ENCODE measurements around the gene STAT3. TPM values are rescaled to one million over a fixed set of nuclear protein-coding genes. Genes with fewer than 3 reads are reported as not detected.
"Not testable (repeated sequence)": the region's sequence is repeated elsewhere in the genome, so short reads cannot be mapped to it uniquely, and the experiment has no call there.

Gene STAT3
- total RNA-seq, 1 donor = 206 TPM

DNA sequence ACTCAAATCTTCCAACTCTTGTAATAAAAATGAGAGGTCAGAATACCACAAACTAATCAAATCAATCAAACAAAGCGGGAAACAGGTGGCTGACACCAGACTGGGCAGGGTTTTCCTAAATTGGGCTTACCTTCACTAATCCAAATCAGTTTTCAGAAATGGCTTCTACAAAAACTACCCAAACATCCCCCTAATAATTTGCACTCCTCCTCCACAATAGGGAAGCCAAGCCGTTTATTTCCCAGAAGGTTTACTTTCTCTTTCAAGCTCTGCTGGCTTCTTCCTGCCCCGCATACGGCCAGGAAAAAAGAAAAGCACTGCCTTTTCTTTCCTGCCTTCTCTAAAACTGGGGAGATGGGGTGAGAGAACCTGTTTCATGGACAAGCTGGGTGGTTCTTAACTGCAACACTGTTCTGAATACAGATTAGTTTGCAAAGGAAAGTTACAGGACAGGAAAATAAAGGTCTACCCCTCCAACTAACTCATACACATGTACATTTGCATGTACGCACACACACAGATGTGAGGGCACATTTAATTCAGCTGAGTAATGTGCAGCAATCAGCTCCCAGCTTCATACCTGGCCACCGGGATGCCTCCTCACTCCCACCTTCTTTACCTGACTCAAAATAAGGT lies 9.2 kb downstream of the STAT3 start:
- peak overlapping the region; percentile 65 for H3K4me3 ChIP-seq (ENCODE audit: insufficient read depth, low read length)
- H3K36me3 ChIP-seq (ENCODE audit: insufficient read depth, low read length) = peaks cover 11% of the 10 kb centered on the region
- no peaks in the 10 kb centered on the region for H3K27me3 ChIP-seq (ENCODE audit: insufficient read depth, low read length)
- peak; percentile 67 for DNase-seq (ENCODE audit: insufficient read length, low spot score, missing footprints)
- TF ChIP-seq, protein P1, sequence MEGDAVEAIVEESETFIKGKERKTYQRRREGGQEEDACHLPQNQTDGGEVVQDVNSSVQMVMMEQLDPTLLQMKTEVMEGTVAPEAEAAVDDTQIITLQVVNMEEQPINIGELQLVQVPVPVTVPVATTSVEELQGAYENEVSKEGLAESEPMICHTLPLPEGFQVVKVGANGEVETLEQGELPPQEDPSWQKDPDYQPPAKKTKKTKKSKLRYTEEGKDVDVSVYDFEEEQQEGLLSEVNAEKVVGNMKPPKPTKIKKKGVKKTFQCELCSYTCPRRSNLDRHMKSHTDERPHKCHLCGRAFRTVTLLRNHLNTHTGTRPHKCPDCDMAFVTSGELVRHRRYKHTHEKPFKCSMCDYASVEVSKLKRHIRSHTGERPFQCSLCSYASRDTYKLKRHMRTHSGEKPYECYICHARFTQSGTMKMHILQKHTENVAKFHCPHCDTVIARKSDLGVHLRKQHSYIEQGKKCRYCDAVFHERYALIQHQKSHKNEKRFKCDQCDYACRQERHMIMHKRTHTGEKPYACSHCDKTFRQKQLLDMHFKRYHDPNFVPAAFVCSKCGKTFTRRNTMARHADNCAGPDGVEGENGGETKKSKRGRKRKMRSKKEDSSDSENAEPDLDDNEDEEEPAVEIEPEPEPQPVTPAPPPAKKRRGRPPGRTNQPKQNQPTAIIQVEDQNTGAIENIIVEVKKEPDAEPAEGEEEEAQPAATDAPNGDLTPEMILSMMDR (IDR thresholded peaks at IDR 0.05; ENCODE audit: extremely low read depth, low read depth, low read length) = no peak
- H3K27ac ChIP-seq (ENCODE audit: low read depth, low read length) = peak overlapping the region; percentile 64
- H4K20me1 ChIP-seq (ENCODE audit: insufficient read depth, low read length) = peaks cover 74% of the 10 kb centered on the region
- H3K79me2 ChIP-seq (ENCODE audit: insufficient read depth, low read length) = peaks cover 95% of the 10 kb centered on the region
- no peak overlapping the region for H2AFZ ChIP-seq (ENCODE audit: low read length)
- no peaks in the 10 kb centered on the region for H3K9me3 ChIP-seq (ENCODE audit: low read depth, low read length)
- H3K4me1 ChIP-seq (ENCODE audit: insufficient read depth, low read length) = peaks cover 24% of the 10 kb centered on the region
- peak overlapping the region; percentile 93 for H3K4me2 ChIP-seq (ENCODE audit: insufficient read depth, low read length)

DNA sequence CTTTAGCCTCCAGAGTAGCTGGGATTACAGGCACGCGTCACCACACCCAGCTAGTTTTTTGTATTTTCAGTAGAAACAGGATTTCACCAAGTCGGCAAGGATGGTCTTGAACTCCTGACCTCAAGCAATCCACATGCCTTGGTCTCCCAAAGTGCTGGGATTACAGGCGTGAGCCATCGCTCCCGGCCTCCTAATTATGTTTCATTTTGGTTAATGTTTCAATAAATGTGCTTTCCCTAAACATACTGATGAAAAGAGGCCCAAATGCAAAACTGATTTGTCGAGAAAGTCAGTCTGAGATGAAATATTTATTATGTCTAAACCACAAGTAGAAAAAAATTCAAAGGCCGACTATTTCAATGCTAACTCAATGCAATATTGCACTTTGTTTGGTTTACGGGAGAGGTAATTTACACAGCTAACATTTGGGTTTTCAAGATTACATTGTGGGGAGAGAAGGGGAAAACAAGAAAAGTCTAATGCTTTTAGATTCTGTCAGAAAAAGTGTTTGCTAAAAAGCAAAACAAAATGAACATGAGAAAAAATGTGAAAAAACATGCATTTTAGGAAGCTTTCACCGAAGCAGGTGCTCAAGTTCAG lies 9.8 kb downstream of the STAT3 start:
- Histone ChIP-seq H3K36me3 (ENCODE audit: insufficient read depth, low read length) (peaks cover 8% of the 10 kb centered on the region), H3K4me2 (ENCODE audit: insufficient read depth, low read length) (peak overlapping the region; percentile 93), H4K20me1 (ENCODE audit: insufficient read depth, low read length) (peaks cover 72% of the 10 kb centered on the region), H3K9me3 (ENCODE audit: low read depth, low read length) (no peaks in the 10 kb centered on the region), H3K27ac (ENCODE audit: low read depth, low read length) (peak overlapping the region; percentile 64), H3K79me2 (ENCODE audit: insufficient read depth, low read length) (peaks cover 94% of the 10 kb centered on the region), H3K4me1 (ENCODE audit: insufficient read depth, low read length) (peaks cover 21% of the 10 kb centered on the region), H2AFZ (ENCODE audit: low read length) (no peak overlapping the region), H3K4me3 (ENCODE audit: insufficient read depth, low read length) (peak overlapping the region; percentile 65), H3K27me3 (ENCODE audit: insufficient read depth, low read length) (no peaks in the 10 kb centered on the region)
- TF ChIP-seq, protein P1 (IDR thresholded peaks at IDR 0.05; ENCODE audit: extremely low read depth, low read depth, low read length) = no peak
- no peak for DNase-seq (ENCODE audit: insufficient read length, low spot score, missing footprints)

DNA sequence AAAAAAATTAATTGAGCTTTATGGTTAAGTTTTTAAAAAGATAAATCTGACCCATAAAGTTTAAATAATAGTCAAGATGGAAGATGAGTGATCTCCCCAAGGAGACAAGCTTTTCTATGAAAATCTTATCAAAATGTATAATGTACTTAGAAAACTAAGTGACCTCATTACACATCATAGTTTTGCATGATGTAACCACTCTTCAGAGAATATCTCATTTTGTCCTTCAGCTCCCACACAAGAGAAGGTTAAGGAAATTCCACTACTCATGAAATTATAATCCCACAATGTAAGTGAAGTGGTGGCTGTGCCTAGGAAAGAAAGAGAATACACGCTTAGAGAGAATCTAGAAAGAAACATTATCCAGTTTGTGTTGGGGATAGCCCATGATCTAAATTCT lies 14.3 kb downstream of the STAT3 start:
- Histone ChIP-seq H3K4me2 (ENCODE audit: insufficient read depth, low read length) (no peak overlapping the region), H3K79me2 (ENCODE audit: insufficient read depth, low read length) (peaks cover 86% of the 10 kb centered on the region), H3K27me3 (ENCODE audit: insufficient read depth, low read length) (no peaks in the 10 kb centered on the region), H3K36me3 (ENCODE audit: insufficient read depth, low read length) (peaks cover 11% of the 10 kb centered on the region), H3K27ac (ENCODE audit: low read depth, low read length) (no peak overlapping the region), H3K4me3 (ENCODE audit: insufficient read depth, low read length) (no peak overlapping the region), H3K9me3 (ENCODE audit: low read depth, low read length) (no peaks in the 10 kb centered on the region), H3K4me1 (ENCODE audit: insufficient read depth, low read length) (peaks cover 9% of the 10 kb centered on the region), H4K20me1 (ENCODE audit: insufficient read depth, low read length) (peaks cover 53% of the 10 kb centered on the region), H2AFZ (ENCODE audit: low read length) (no peak overlapping the region)
- no peak for DNase-seq (ENCODE audit: insufficient read length, low spot score, missing footprints)
- TF ChIP-seq, protein P1 (IDR thresholded peaks at IDR 0.05; ENCODE audit: extremely low read depth, low read depth, low read length) = no peak

DNA sequence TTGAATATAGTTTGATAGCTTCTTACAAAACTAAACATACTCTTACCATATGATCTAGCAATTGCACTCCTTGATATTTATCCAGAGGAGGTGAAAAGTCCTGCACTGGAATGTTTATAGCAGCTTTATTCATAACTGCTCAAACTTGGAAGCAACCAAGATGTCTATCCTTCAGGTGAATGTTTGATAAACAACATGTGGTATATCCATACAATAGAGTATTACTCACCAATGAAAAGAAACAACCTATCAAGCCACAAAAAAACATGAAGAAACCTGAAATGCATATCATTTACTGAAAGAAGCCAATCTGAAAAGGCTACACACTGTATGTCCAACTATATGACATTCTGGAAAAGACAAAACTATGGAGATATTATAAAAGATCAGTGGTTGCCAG lies 16.1 kb downstream of the STAT3 start:
- no peak overlapping the region for H3K27ac ChIP-seq (ENCODE audit: low read depth, low read length)
- TF ChIP-seq, protein P1 (IDR thresholded peaks at IDR 0.05; ENCODE audit: extremely low read depth, low read depth, low read length) = no peak
- peaks cover 86% of the 10 kb centered on the region for H3K79me2 ChIP-seq (ENCODE audit: insufficient read depth, low read length)
- peaks cover 11% of the 10 kb centered on the region for H3K36me3 ChIP-seq (ENCODE audit: insufficient read depth, low read length)
- no peaks in the 10 kb centered on the region for H3K27me3 ChIP-seq (ENCODE audit: insufficient read depth, low read length)
- no peak overlapping the region for H3K4me2 ChIP-seq (ENCODE audit: insufficient read depth, low read length)
- DNase-seq (ENCODE audit: insufficient read length, low spot score, missing footprints) = no peak
- no peaks in the 10 kb centered on the region for H3K9me3 ChIP-seq (ENCODE audit: low read depth, low read length)
- no peak overlapping the region for H2AFZ ChIP-seq (ENCODE audit: low read length)
- no peak overlapping the region for H3K4me3 ChIP-seq (ENCODE audit: insufficient read depth, low read length)
- H3K4me1 ChIP-seq (ENCODE audit: insufficient read depth, low read length) = peaks cover 8% of the 10 kb centered on the region
- peaks cover 45% of the 10 kb centered on the region for H4K20me1 ChIP-seq (ENCODE audit: insufficient read depth, low read length)

DNA sequence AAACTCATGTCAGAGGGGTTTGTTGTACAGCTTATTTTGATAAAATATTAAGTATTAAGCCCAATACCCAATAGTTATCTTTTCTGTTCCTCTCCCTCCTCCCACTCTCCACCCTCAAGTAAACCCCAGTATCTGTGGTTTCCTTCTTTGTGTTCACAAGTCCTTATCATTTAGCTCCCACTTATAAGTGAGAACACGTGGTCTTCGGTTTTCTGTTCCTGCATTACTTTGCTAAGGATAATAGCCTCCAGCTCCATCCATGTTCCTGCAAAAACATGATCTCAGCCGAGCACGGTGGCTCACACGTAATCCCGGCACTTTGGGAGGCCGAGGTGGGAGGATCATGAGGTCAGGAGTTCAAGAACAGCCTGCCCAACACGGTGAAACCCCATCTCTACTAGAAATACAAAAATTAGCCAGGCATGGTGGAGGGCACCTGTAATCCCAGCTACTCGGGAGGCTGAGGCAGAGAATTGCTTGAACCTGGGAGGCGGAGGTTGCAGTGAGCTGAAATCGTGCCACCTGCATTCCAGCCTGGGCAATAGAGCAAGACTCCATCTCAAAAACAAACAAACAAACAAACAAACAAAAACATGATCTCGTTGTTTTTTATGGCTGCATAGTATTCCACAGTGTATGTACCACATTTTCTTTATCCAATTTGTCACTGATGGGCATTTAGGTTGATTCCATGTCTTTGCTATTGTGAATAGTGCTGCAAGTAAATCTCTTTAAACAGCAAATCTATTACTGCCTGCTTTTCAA lies 19.3 kb downstream of the STAT3 start:
- H4K20me1 ChIP-seq (ENCODE audit: insufficient read depth, low read length) = peaks cover 49% of the 10 kb centered on the region
- H3K4me2 ChIP-seq (ENCODE audit: insufficient read depth, low read length) = not testable (repeated sequence)

More for the DNA sequence above, 19.3 kb downstream of the STAT3 start:
- not testable (repeated sequence) for H3K4me3 ChIP-seq (ENCODE audit: insufficient read depth, low read length); DNase-seq (ENCODE audit: insufficient read length, low spot score, missing footprints); H3K27ac ChIP-seq (ENCODE audit: low read depth, low read length); H2AFZ ChIP-seq (ENCODE audit: low read length); H3K9me3 ChIP-seq (ENCODE audit: low read depth, low read length); H3K27me3 ChIP-seq (ENCODE audit: insufficient read depth, low read length)
- H3K4me1 ChIP-seq (ENCODE audit: insufficient read depth, low read length) = peaks cover 34% of the 10 kb centered on the region
- peaks cover 77% of the 10 kb centered on the region for H3K79me2 ChIP-seq (ENCODE audit: insufficient read depth, low read length)
- peaks cover 11% of the 10 kb centered on the region for H3K36me3 ChIP-seq (ENCODE audit: insufficient read depth, low read length)

Data from osteoblast (primary cell).